Measurements from ENCODE around the gene CAMKK1. TPM values are rescaled to one million over a fixed set of nuclear protein-coding genes. Genes with fewer than 3 reads are reported as not detected.

The CAMKK1 gene
- total RNA-seq, 2 donors from 2014 or later = 1.8 to 4.7 TPM

DNA sequence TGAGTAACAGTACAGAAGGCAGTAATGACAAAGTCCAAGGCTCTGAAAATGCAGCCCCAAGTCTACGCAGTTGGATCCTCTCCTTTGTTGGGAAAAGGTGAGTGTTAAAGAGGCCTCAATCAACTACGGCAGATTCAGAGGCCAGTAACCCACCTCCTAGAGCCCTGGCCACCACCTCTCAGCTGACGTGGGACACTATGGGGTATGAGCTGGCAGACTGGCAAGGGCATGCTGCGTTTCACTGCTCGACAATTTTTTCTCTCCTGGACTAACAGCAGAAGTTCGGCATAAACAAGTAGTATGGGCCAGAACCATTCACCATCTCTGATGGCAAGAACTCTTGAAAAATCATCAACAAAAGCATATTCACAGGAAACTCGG lies 64.0 kb downstream of the CAMKK1 start:
- Histone ChIP-seq H3K27ac (no peak overlapping the region), H3K36me3 (peaks cover 21% of the 10 kb centered on the region)

DNA sequence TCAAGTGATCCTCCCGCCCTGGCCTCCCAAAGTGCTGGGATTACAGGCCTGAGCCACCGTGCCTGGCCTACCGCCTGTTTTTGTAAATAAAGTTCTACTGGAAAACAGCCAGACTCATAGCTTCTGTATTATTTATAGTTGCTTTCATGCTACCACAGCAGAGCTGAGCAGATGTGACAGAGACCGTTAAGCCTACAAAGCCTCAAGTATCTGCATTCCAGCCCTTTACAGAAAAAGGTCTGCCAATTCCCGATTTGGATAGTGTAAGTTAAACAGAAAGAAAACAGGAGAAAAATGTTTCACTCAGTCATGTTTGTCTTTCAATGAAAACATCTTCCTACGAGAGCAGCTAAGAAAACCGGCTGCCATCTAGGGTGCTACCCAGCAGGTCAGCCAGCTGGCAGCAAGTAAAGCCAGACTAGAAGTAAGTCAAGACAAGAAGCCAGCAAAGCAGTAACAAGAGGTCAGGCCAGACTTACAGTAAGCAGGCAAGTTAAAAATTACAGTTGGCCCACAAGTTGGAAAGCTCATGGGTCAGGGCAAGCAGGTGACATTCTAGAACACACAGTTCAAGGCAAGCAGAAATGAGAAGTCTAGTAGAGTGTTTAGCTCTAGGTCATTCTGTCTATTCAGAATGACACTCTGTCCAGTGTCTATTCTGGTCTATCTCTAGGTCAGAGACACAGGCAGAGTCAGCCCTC lies 64.6 kb downstream of the CAMKK1 start:
- DNase-seq (ENCODE audit: low spot score) = no peak
- peak overlapping the region in 1 of 2 donors; percentile 27 for H3K27ac ChIP-seq
- no peak overlapping the region for H3K4me3 ChIP-seq
- ATAC-seq (ENCODE audit: insufficient number of reproducible peaks, low FRiP score, low read depth) = no peak
- H3K9me3 ChIP-seq = no peaks in the 10 kb centered on the region
- peaks cover 4 to 14% of the 10 kb centered on the region in 2 donors for H3K4me1 ChIP-seq (ENCODE audit: control insufficient read depth in 1 of 2, low read depth in 2 of 2)
- H3K36me3 ChIP-seq = peaks cover 23% of the 10 kb centered on the region
- H3K27me3 ChIP-seq (replicated peaks; ENCODE audit: insufficient read depth) = no peaks in the 10 kb centered on the region
- TF ChIP-seq, protein P1, sequence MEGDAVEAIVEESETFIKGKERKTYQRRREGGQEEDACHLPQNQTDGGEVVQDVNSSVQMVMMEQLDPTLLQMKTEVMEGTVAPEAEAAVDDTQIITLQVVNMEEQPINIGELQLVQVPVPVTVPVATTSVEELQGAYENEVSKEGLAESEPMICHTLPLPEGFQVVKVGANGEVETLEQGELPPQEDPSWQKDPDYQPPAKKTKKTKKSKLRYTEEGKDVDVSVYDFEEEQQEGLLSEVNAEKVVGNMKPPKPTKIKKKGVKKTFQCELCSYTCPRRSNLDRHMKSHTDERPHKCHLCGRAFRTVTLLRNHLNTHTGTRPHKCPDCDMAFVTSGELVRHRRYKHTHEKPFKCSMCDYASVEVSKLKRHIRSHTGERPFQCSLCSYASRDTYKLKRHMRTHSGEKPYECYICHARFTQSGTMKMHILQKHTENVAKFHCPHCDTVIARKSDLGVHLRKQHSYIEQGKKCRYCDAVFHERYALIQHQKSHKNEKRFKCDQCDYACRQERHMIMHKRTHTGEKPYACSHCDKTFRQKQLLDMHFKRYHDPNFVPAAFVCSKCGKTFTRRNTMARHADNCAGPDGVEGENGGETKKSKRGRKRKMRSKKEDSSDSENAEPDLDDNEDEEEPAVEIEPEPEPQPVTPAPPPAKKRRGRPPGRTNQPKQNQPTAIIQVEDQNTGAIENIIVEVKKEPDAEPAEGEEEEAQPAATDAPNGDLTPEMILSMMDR (IDR thresholded peaks at IDR 0.05) = no peak

More for the DNA sequence above, 64.0 kb downstream of the CAMKK1 start:
- ATAC-seq (ENCODE audit: insufficient number of reproducible peaks, low FRiP score, low read depth) = no peak
- no peak for DNase-seq (ENCODE audit: low spot score)
- no peaks in the 10 kb centered on the region for H3K27me3 ChIP-seq (replicated peaks; ENCODE audit: insufficient read depth)
- peaks cover 4 to 14% of the 10 kb centered on the region in 2 donors for H3K4me1 ChIP-seq (ENCODE audit: control insufficient read depth in 1 of 2, low read depth in 2 of 2)
- TF ChIP-seq, protein P1 (IDR thresholded peaks at IDR 0.05) = no peak
- H3K9me3 ChIP-seq = no peaks in the 10 kb centered on the region
- H3K4me3 ChIP-seq = no peak overlapping the region

DNA sequence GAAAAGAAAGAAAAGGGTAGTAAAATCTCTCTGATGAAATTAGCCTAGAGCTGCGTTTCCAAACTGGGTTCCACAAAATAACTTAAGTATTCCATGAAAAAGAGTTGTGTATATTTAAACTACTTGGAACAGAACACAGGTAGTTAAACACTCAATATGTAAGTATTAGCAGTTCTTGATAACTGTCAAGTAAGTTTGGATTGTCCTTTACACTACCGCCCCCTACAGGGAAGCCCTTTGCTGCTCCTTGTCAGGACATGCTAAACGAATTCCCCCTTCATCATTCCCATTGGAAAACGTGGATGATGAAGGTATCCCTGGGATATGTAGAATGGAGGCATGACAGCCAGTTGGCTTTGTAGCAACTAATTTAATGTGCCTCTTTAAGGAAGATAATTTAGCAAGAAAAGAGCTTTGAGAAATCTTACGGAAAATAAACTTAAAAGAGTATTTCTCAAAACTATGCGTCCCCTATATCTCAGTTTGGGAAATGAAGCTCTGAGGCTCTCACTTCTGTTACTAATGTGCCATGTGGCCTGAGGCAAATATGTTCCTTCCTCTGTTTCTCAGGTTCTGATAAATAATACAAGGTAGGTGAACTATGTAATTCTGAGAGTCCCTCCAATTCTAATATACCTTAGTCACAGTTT lies 65.6 kb downstream of the CAMKK1 start:
- no peak for ATAC-seq (ENCODE audit: insufficient number of reproducible peaks, low FRiP score, low read depth)
- H3K27ac ChIP-seq = peak overlapping the region in 1 of 2 donors; percentile 27
- H3K4me1 ChIP-seq (ENCODE audit: control insufficient read depth in 1 of 2, low read depth in 2 of 2) = peaks cover 4 to 14% of the 10 kb centered on the region in 2 donors
- no peaks in the 10 kb centered on the region for H3K9me3 ChIP-seq
- TF ChIP-seq, protein P1 (IDR thresholded peaks at IDR 0.05) = no peak
- no peak for DNase-seq (ENCODE audit: low spot score)
- no peak overlapping the region for H3K4me3 ChIP-seq
- peaks cover 32% of the 10 kb centered on the region for H3K36me3 ChIP-seq
- no peaks in the 10 kb centered on the region for H3K27me3 ChIP-seq (replicated peaks; ENCODE audit: insufficient read depth)

DNA sequence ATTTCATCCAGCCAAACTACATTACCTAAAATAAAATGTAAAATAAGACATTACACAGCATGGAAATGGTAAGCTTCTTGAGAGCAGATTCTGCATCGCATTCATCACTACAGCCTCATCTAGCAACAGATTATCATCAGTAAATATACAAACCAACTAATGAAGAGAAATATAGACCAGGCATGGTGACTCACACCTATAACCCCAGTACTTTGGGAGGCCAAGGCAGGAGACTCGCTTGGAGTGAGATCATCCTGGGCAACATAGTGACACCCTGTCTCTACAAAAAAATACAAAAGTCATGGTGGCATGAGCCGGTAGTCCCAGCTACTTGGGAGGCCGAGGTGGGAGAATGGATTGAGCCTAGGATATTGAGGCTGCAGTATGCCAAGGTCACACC lies 66.7 kb downstream of the CAMKK1 start:
- Histone ChIP-seq H3K27me3 (replicated peaks; ENCODE audit: insufficient read depth) (no peaks in the 10 kb centered on the region), H3K9me3 (no peaks in the 10 kb centered on the region), H3K36me3 (peaks cover 41% of the 10 kb centered on the region), H3K27ac (no peak overlapping the region), H3K4me1 (ENCODE audit: control insufficient read depth in 1 of 2, low read depth in 2 of 2) (peaks cover 4 to 14% of the 10 kb centered on the region in 2 donors), H3K4me3 (no peak overlapping the region)
- DNase-seq (ENCODE audit: low spot score) = no peak
- TF ChIP-seq, protein P1 (IDR thresholded peaks at IDR 0.05) = no peak
- ATAC-seq (ENCODE audit: insufficient number of reproducible peaks, low FRiP score, low read depth) = no peak

DNA sequence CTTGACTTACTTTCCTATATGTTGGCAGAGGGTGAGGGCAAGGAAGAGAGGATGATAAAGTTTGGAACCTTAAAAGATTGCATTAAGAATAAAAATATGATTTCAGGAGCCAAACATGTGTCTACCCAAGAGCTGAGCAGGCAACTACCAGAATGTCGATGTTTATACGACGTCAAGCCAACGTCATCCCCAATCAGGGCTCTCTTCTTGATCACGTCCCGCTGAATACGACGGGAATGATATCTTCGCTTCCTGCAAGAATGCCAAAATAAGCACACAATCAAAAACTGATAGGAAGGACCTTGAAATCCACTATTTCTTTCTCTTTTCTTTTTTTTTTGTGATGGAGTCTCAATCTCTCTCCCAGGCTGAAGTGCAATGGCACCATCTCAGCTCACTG lies 71.8 kb downstream of the CAMKK1 start:
- peaks cover 57% of the 10 kb centered on the region for H3K36me3 ChIP-seq

More for the DNA sequence above, 71.8 kb downstream of the CAMKK1 start:
- no peaks in the 10 kb centered on the region for H3K9me3 ChIP-seq
- ATAC-seq (ENCODE audit: insufficient number of reproducible peaks, low FRiP score, low read depth) (no peak), DNase-seq (ENCODE audit: low spot score) (no peak)
- no peak overlapping the region for H3K4me3 ChIP-seq
- H3K27me3 ChIP-seq (replicated peaks; ENCODE audit: insufficient read depth) = no peaks in the 10 kb centered on the region
- H3K27ac ChIP-seq = no peak overlapping the region
- TF ChIP-seq, protein P1 (IDR thresholded peaks at IDR 0.05) = no peak
- H3K4me1 ChIP-seq (ENCODE audit: control insufficient read depth in 1 of 2, low read depth in 2 of 2) = no peaks in the 10 kb centered on the region

Data from thoracic aorta (tissue), 2 donors.